OCI-LY7 (cell line): ENCODE results near the gene GNB1.
"Not testable (repeated sequence)": the region's sequence is repeated elsewhere in the genome, so short reads cannot be mapped to it uniquely, and the experiment has no call there.

ENCODE experiments used
- CTCF ChIP-seq: fragments of 200-600 bp; sonication (generic); conservative IDR thresholded peaks from 2 replicates; pipeline ENCODE4 v1.5.1; 2014; ENCODE audit warnings: mild to moderate bottlenecking, antibody characterized with exemption, low read length, moderate library complexity, mixed read lengths
- EZH2phosphoT487 ChIP-seq: fragments of 200-600 bp; sonication (generic); IDR thresholded peaks from 2 replicates; pipeline ENCODE4 v1.6.1; 2018; ENCODE audit warnings: low read depth, borderline replicate concordance, mild to moderate bottlenecking, mixed run types, antibody characterized with exemption, low read length, moderate library complexity, mixed read lengths

- TF ChIP-seq CTCF, EZH2phosphoT487: not testable (repeated sequence)
Observed at GRCh38 chr1:1749941-1750340, 140.9 kb downstream of the GNB1 start.
